GM18858 (cell line): ENCODE measurements around the gene FOXP1.
"Not testable (repeated sequence)": the region's sequence is repeated elsewhere in the genome, so short reads cannot be mapped to it uniquely, and the experiment has no call there.

Experiments
- ATAC-seq: cut with Tn5 transposase; IDR thresholded peaks from one replicate; pipeline ENCODE4 v1.9.1; 2021; ENCODE audit not compliant: unreplicated experiment

Gene FOXP1

DNA sequence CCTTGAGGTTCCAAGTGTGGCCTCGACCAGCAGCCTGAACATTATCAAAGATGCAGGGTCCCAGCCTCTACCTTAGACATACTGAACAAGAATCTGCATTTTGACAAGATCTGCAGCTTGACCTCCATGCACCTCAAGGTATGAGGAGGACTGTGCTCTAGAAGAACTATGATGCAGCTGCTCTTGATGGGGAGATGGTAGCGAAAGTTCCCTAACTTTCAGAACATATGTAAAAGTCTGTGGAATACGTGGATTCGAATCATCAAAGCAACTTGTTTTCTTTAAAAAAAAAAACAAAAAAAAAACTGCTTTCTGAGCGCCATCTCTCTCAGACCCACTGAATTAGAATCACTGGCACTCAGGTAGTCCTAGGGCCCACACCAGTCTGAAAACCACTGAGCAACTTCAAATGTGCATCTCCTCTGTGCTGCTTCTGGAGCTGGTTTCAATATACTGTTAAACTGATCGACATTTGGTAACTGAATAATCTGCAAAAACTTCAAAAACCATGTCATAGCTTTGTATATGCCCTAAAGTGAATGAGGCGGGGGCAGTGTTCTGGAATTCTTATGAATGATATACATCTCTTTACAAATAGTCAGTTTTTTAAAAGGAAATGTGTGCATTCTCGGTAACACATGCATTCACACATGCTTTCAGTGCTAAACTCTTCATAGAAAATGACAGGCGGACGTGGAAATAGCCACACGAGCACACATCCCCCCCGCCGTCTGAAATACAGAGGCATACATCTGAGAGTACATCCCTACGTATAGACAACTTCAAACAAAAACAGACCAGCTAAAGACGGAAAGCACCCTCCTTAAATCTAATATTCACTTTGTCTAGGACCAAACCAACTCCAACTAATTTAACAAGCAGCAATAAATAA lies 128.8 kb downstream of the FOXP1 start:
- ATAC-seq: no peak

DNA sequence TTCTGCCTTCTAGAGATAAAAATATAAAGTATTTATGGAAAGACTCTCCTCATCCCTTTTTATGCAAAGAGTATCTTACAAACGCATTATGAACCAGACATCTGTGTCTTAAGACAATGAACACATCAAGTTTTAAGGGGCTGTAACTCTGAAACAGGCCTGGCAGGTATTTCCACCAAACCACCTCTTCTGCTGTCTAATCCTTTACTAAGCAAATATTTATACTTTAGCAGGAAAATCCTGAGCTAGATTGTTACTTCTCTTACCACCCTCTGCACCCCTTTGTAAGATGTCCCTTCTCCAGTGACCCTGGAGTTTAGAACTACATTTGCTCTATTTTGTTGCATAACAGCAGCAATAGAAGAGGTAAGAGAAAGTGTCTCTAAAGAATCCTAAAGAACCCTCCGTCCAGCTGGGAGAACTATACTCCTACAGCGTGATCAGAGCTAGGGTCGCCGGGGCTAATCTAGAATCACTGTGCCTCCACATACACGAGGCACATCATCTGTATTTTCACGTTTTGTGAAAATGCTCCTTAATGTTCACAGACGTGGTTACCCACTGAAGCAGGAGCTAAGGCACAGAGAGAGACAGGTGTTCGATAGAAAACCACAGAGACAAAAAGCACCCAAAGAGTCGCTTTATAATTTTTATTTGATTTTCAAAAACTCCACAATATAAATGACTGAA lies 129.6 kb downstream of the FOXP1 start:
- no peak for ATAC-seq

GRCh38 chr3:71453319-71453718 lies 130.2 kb downstream of the FOXP1 start:
- no peak for ATAC-seq

DNA sequence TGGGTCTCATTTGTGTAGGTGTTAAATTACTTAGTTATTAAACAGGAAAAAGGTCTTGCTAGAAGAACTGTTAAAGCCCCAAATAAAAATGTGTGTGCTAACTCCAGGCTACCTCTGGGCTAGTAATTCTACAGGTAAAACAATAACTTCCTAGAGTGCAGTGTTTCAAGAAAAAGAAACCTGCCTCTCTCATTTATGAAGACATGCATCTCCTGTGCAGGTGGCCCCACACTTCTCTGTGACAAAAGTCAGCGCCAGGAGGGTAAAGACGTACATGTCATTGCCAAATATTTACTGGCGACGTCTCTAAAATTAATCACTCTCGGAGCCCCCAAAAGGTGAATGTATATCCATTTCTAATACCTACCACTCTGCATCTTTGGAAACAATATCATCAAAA lies 131.7 kb downstream of the FOXP1 start:
- ATAC-seq: no peak

DNA sequence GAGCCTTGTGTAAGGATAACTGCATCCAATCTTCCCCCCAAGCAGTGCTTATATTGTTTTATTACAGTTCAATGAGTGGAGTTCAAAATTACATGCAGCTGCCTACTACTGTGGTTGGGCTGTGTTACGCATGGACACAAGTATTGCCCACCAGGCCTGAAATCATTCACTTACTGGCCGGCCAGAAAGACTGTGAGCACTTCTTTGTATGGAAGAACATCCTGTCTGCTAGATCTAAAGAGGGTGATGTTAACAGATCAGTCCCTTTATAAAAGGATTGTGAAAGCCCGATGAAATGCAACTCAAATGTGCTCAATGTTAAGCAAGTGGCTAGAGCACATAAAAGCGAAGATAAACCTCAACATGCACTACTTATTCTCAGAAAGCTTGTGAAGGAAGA lies 132.5 kb downstream of the FOXP1 start:
- no peak for ATAC-seq

GRCh38 chr3:71450162-71450561 lies 133.4 kb downstream of the FOXP1 start:
- no peak for ATAC-seq

DNA sequence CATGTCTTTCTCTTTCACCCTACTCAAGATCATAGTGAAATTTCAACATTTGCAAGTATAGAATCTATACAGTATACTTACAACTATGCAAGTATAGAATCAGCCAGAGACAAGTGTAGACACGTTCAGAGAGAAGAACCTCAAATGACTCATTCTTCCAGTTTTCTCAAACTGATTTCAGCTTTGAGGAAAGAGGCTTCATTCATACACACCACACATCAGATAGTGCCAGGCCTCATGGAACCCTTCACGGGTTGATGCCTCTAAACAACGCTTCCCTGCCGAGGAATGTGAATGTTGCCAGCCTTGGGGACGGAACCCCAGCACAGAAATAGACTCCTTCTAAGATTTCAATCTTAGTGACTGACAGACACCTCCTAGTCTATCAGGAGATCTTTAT lies 135.7 kb downstream of the FOXP1 start:
- ATAC-seq: no peak

- ATAC-seq: no peak
Measured at GRCh38 chr3:71447197-71447596, 136.3 kb downstream of the FOXP1 start.

DNA sequence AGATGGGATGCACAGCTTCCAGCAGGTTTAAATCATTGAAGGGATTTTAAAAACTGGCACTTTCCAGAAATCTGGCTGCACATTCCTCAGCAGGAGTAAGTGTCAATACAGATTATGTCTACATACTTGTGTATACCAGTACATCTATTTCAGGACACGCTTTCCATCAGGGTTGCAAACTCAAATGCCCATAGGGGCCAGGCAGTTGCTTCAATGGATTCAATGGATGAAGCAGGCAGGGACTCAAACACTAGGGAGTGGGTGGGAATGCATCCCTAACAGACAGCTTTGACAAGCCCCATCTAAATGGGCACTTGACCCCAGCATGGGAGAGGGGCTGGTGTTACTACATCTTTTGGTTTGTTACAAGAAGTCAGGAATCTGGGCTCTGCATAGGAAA lies 136.8 kb downstream of the FOXP1 start:
- no peak for ATAC-seq

DNA sequence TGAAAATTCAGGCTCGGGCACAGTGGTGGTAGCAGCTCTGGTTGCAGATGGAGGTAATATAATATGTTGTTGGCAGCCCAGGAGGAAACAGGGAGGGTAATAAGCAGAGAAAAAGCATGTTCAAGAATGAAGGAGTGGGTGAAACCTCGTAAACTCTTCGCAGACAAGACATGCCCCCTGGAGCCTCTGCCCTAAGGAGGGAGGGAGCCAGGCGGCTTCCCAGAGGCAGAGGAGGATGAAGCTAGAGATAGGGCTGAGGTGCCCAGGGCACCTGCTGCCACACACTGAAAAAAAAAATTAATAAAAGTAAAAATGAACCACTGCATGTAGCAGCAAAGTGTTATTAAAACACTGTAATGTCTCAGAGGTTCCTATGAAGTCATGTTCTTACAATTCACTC lies 137.3 kb downstream of the FOXP1 start:
- no peak for ATAC-seq

DNA sequence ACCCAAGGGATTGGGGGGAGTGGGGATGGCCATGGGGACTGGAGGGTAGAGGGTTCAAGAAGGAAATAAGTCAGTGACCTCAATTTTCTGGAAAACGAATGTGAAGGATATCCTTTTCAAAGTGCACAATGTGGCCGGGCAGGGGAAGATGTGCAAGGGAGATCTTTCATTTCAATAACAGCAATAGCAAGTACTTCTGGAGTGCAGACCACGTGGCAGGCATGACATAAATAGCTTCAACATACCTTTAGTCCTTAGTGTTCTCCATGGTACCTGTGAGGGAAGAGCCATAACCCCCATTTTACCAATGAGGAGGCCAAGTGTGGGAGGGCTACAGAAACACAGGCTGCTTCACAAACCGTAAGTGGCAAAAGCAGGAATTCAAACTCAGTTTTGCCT lies 138.7 kb downstream of the FOXP1 start:
- ATAC-seq: no peak

DNA sequence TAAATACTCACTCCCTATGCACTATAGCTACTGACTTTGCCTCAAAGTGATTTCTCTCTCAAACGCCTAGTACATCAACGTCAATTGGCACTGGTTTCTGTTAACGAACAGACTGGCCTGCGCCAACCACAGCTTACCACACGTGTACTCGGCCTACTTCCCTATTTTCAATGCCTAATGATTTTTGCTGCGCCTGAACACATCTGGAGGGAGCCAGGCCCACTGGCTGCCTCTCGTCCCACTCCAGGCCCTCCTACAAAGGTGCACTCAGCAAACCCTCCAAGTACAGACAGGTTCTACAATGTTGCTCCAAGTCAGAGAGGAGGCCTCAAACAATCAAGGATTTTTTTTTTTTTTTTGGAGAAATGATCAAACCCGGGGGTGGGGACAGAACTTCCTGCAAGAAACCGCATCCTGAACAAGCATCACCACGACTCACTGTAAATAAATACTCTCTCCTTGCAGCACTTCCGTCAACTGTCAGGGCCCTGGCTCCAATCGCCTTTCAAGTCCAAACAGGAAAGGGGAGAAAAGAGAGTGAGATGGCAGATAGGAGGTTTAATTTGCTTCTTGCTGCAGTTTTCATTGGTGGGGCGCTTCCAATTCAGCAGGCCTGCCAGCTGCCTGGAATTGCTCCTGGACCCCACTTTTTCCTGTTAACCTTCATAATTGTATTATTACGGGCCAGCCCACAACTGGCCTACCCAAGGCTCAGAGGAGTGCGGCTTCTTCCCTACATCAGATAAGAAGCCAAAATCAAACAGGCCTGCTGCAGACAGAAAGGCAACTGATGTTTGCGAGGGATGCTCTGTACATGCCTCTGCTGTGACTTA lies 139.3 kb downstream of the FOXP1 start:
- peak; percentile 97 for ATAC-seq

GRCh38 chr3:71443332-71443731 lies 140.2 kb downstream of the FOXP1 start:
- no peak for ATAC-seq

DNA sequence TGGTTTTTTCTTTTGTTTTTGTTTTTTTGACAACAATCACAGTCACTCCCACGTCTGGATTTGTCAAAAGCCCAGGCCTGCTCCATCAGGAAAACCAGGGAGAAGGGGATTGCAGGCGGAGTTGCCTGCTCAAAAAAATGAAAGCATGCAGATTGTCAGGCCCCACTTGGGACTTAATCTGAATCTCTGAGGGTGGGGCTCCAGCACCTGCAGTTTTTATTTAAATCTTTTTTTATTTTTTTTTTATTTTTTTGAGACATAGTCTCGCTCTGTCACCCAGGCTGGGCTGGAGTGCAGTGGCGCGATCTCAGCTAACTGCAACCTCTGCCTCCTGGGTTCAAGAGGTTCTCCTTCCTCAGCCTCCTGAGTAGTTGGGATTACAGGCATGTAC lies 140.9 kb downstream of the FOXP1 start:
- no peak for ATAC-seq

- ATAC-seq: no peak
Measured at GRCh38 chr3:71441925-71442651, 141.4 kb downstream of the FOXP1 start.

- ATAC-seq: no peak
Measured at GRCh38 chr3:71441217-71441924, 142.2 kb downstream of the FOXP1 start.

GRCh38 chr3:71438904-71439303 lies 144.6 kb downstream of the FOXP1 start:
- no peak for ATAC-seq

- no peak for ATAC-seq
Measured at GRCh38 chr3:71438071-71438685, 145.3 kb downstream of the FOXP1 start.

DNA sequence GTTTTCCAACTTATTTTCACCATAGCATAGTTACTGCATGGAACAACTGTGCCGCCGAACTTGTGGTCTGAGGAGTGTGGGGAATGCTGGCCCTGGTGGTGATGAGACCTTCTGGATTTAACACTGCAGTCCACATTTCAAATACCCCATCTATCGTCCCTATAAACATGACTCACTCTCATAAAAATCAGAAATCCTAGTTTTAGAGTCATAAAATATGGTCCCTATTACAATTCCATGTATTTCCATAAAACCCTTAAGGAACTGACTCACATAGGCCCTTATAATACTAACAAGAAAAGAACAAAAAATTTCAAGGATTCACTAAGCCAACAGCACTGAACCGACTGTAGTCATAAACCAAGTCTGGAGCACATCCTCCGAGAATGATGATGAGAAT lies 147.2 kb downstream of the FOXP1 start:
- no peak for ATAC-seq

- ATAC-seq: not testable (repeated sequence)
Measured at GRCh38 chr3:71435836-71436235, 147.7 kb downstream of the FOXP1 start.
